Measurements from ENCODE around the gene TAS2R5.
"Not testable (repeated sequence)": the region's sequence is repeated elsewhere in the genome, so short reads cannot be mapped to it uniquely, and the experiment has no call there.

TAS2R5 gene

DNA sequence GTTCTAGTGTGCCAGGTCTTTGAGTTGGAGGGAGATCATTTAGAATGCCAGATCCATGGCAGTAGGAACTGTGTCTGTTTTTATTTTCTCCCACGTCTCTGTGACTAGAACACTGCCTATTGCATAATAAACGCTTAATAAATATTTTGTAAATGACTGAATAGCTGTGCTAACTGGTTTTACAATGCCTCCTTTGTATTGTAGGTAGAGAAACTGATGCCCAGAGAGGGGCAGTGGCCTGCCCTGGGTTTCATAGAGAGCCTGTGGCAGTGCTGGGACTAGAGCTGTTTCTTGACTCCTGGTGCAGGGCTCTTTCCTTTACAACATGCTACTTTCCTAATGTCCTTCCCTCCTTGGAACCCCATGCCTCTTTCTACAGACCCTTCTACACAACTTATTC, 2.5 kb downstream of the TAS2R5 start:
- no peak for DNase-seq (ENCODE audit: insufficient read length)
- TF ChIP-seq POLR2AphosphoS5 (IDR thresholded peaks at IDR 0.05; ENCODE audit: low read depth, low read length) = no peak
- TF ChIP-seq TAF1 (IDR thresholded peaks at IDR 0.05; ENCODE audit: borderline replicate concordance, low read depth, low read length) = no peak
- TF ChIP-seq POLR2A (IDR thresholded peaks at IDR 0.05; ENCODE audit: low read depth, low read length) = no peak
- no peak for FAIRE-seq

DNA sequence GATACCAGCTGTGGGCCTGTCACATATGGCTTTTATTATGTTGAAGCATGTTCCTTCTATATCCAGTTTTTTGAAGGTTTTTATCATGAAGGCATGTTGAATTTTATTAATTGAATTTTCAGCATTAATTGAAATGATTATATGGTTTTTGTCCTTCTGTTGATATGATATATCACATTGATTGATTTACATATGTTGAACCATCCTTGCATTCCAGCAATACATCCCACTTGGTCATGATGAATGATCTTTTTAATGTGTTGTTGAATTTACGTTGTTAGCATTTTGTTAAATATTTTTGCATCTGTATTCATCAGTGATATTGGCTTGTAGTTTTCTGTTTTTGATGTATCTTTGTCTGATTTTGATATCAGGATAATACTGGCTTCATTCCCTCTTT, 30.1 kb downstream of the TAS2R5 start:
- no peak for FAIRE-seq
- TF ChIP-seq POLR2AphosphoS5 (IDR thresholded peaks at IDR 0.05; ENCODE audit: low read depth, low read length) (no peak), TAF1 (IDR thresholded peaks at IDR 0.05; ENCODE audit: borderline replicate concordance, low read depth, low read length) (no peak), POLR2A (IDR thresholded peaks at IDR 0.05; ENCODE audit: low read depth, low read length) (no peak)
- DNase-seq (ENCODE audit: insufficient read length) = no peak

DNA sequence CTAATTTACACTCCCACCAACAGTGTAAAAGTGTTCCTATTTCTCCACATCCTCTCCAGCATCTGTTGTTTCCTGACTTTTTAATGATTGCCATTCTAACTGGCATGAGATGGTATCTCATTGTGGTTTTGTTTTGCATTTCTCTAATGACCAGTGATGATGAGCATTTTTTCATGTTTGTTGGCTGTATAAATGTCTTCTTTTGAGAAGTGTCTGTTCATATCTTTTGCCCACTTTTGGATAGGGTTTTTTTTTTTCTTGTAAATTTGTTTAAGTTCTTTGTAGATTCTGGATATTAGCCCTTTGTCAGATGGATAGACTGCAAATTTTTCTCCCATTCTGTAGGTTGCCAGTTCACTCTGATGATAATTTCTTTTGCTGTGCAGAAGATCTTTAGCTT, 32.4 kb downstream of the TAS2R5 start:
- not testable (repeated sequence) for FAIRE-seq; DNase-seq (ENCODE audit: insufficient read length)

DNA sequence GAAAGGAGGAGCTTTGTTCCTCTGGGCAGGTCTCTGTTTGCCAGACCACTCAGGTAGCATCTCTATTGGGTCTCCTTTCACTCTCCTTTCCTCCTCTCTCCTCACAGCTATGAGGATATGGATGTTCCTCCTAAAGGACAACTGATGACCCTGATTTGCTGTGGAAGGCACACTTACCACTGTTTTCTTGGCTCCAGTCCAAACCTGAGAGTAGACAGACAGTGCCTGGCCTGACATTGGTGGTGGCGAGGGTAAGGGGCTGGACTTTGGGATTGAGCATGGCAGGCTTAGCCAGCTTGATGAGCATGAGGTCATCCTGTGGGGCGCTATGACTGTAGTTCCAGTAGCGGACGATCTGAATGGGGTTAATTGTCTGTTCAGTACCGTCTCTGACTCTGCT, 47.7 kb downstream of the TAS2R5 start:
- DNase-seq (ENCODE audit: insufficient read length) (no peak), FAIRE-seq (no peak)
- TF ChIP-seq POLR2AphosphoS5 (IDR thresholded peaks at IDR 0.05; ENCODE audit: low read depth, low read length) = no peak
- no peak for TF ChIP-seq POLR2A (IDR thresholded peaks at IDR 0.05; ENCODE audit: low read depth, low read length)
- TF ChIP-seq TAF1 (IDR thresholded peaks at IDR 0.05; ENCODE audit: borderline replicate concordance, low read depth, low read length) = no peak

DNA sequence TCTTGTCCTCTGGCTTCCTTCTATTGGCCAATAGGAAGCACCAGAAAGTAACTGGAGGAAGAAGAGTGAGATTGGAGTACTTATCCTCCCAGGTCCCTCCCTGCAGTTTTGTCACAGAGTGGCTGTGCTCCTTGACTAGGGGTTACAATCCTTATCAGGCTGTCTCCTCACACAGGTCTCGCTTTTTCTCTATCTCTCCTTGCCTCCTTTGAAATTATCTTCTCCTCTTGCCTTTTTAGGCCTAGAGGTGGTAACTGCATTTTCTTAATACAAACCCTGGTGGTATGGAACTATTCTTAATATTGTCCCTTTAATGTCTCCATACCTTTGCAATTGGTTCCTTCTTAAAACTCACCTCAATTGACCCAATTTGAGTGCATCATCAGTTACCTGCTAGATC, 48.6 kb downstream of the TAS2R5 start:
- DNase-seq (ENCODE audit: insufficient read length) (no peak), FAIRE-seq (no peak)
- no peak for TF ChIP-seq POLR2AphosphoS5 (IDR thresholded peaks at IDR 0.05; ENCODE audit: low read depth, low read length)
- no peak for TF ChIP-seq TAF1 (IDR thresholded peaks at IDR 0.05; ENCODE audit: borderline replicate concordance, low read depth, low read length)
- no peak for TF ChIP-seq POLR2A (IDR thresholded peaks at IDR 0.05; ENCODE audit: low read depth, low read length)

DNA sequence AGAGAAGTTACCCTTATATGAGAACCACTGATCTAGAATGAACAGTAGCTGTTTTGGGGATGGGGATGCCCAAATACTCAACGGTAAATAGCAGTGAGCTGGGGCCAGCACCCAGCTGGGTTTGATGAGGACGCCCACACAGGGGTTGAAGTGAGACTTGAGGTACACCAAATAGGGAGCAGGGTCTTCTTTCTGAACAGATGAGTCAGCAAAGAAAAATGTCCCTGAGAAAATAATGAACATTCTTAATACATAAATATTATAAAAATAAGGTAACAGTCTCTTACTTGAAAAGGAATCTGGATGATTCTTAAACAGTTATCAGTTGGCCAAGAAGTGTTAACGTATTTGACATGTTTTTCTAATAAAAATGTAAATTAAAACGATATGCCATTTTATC, 49.2 kb downstream of the TAS2R5 start:
- no peak for FAIRE-seq
- TF ChIP-seq POLR2A (IDR thresholded peaks at IDR 0.05; ENCODE audit: low read depth, low read length) (no peak), TAF1 (IDR thresholded peaks at IDR 0.05; ENCODE audit: borderline replicate concordance, low read depth, low read length) (no peak), POLR2AphosphoS5 (IDR thresholded peaks at IDR 0.05; ENCODE audit: low read depth, low read length) (no peak)
- DNase-seq (ENCODE audit: insufficient read length) = no peak

DNA sequence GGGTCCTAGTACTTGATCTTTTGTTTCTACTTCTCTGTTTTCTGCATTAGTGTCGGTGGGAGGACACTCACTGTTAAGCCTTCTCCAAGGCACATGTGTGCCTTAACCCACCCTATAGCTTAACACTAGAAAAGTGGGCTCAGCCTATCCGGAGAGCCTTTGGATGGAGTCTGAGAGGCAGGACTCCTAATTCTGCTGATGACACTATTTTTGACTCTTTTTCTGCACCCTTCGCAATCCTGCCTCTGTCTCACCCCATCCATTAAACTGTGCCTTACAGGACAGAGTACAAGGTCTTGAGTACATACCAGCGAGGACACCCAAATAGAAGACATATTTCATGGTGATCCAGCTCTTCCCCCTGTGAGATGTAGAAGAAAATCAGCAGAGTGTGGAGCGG, 50.7 kb downstream of the TAS2R5 start:
- FAIRE-seq (no peak), DNase-seq (ENCODE audit: insufficient read length) (no peak)
- TF ChIP-seq POLR2AphosphoS5 (IDR thresholded peaks at IDR 0.05; ENCODE audit: low read depth, low read length) (no peak), TAF1 (IDR thresholded peaks at IDR 0.05; ENCODE audit: borderline replicate concordance, low read depth, low read length) (no peak), POLR2A (IDR thresholded peaks at IDR 0.05; ENCODE audit: low read depth, low read length) (no peak)
